ENCODE data around the gene TTC32. TPM values are rescaled to one million over a fixed set of nuclear protein-coding genes. Genes with fewer than 3 reads are reported as not detected.
"Not testable (repeated sequence)": the region's sequence is repeated elsewhere in the genome, so short reads cannot be mapped to it uniquely, and the experiment has no call there.

TTC32 gene
- total RNA-seq, 1 donor from 2014 or later = 19.0 TPM

GRCh38 chr2:19922188-19922587 lies 20.4 kb upstream of the TTC32 start:
- not testable (repeated sequence) for H3K4me3 Mint-ChIP-seq; H3K27ac Mint-ChIP-seq; H3K4me1 Mint-ChIP-seq (ENCODE audit: unreplicated experiment); H3K27me3 Mint-ChIP-seq; DNase-seq (ENCODE audit: extremely low spot score, unreplicated experiment)
- Mint-ChIP-seq H3K36me3 (peaks cover 67% of the 10 kb centered on the region), H3K9me3 (peaks cover 11% of the 10 kb centered on the region)

- TF ChIP-seq CTCF (conservative IDR thresholded peaks at IDR 0.05) = no peak
- Mint-ChIP-seq H3K4me3 (no peak overlapping the region), H3K36me3 (peaks cover 39% of the 10 kb centered on the region), H3K9me3 (peaks cover 5% of the 10 kb centered on the region), H3K4me1 (ENCODE audit: unreplicated experiment) (no peaks in the 10 kb centered on the region), H3K27me3 (no peaks in the 10 kb centered on the region), H3K27ac (no peak overlapping the region)
- DNase-seq (ENCODE audit: extremely low spot score, unreplicated experiment) = no peak
Observed at GRCh38 chr2:19916385-19916950, 14.7 kb upstream of the TTC32 start.

DNA sequence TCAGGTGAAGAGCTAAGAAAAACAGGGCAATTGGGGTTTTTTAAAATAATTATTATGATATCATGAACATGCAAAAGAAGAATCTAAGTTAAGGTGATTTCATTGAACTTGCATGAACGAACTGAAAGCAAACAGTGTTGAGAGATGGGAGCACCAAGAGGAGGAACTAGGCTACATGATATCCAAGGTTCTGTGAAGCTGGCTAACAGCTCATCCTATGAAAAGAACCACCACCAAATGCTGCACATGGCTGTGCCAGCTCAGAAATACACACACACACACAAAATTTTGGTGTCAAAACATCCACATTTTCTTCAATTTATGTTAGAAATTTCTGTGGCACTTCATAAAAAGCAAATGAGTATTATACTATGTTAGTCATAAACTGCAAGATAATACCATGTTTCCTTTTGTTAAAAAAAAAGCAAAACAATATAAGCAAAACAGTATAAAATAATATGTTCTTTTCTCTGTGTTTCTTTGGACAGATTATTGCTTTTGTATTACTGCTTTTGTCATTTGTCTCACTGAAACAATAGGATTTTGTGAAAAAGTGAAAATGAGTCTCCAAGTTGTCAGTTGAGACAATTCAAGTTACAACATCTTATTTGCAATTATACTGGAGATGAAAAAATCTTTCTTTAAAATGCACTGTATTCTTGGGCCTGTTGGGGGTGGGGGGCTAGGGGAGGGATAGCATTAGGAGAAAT lies 12.6 kb upstream of the TTC32 start:
- Mint-ChIP-seq H3K27me3 (no peaks in the 10 kb centered on the region), H3K27ac (no peak overlapping the region), H3K9me3 (peaks cover 5% of the 10 kb centered on the region), H3K4me3 (no peak overlapping the region), H3K36me3 (peaks cover 30% of the 10 kb centered on the region), H3K4me1 (ENCODE audit: unreplicated experiment) (no peaks in the 10 kb centered on the region)
- TF ChIP-seq CTCF (conservative IDR thresholded peaks at IDR 0.05) = no peak
- no peak for DNase-seq (ENCODE audit: extremely low spot score, unreplicated experiment)

- Mint-ChIP-seq H3K27me3 (no peaks in the 10 kb centered on the region), H3K36me3 (peaks cover 11% of the 10 kb centered on the region), H3K9me3 (no peaks in the 10 kb centered on the region), H3K27ac (no peak overlapping the region), H3K4me1 (ENCODE audit: unreplicated experiment) (no peaks in the 10 kb centered on the region), H3K4me3 (no peak overlapping the region)
- TF ChIP-seq CTCF (conservative IDR thresholded peaks at IDR 0.05) = no peak
- no peak for DNase-seq (ENCODE audit: extremely low spot score, unreplicated experiment)
Observed at GRCh38 chr2:19911808-19912509, 10.2 kb upstream of the TTC32 start.

GRCh38 chr2:19902216-19902740 lies 495 bp upstream of the TTC32 start:
- Mint-ChIP-seq H3K4me3 (peak overlapping the region; percentile 95), H3K9me3 (no peaks in the 10 kb centered on the region), H3K4me1 (ENCODE audit: unreplicated experiment) (peaks cover 26% of the 10 kb centered on the region), H3K27ac (peak overlapping the region; percentile 99), H3K36me3 (no peaks in the 10 kb centered on the region), H3K27me3 (peaks cover 7% of the 10 kb centered on the region)
- DNase-seq (ENCODE audit: extremely low spot score, unreplicated experiment) = no peak
- TF ChIP-seq CTCF (conservative IDR thresholded peaks at IDR 0.05) = no peak

Measured in type B pancreatic cell (in vitro differentiated cells).